ENCODE data around the gene CPOX.

The CPOX gene

GRCh38 chr3:98540346-98540745 is 53.1 kb downstream of the CPOX start:
- H3K4me3 ChIP-seq (replicated peaks; ENCODE audit: insufficient read depth, low read length): no peak overlapping the region
- H3K27ac ChIP-seq (replicated peaks): no peak overlapping the region
- DNase-seq (ENCODE audit: low read depth in 1 of 2, low spot score in 1 of 2): no peak
- TF ChIP-seq GABPA (IDR thresholded peaks at IDR 0.05; ENCODE audit: low read depth): no peak
- TF ChIP-seq SPI1 (IDR thresholded peaks at IDR 0.05; ENCODE audit: borderline replicate concordance, low read depth): no peak
- no peak for TF ChIP-seq CTCF (IDR thresholded peaks at IDR 0.05; ENCODE audit: insufficient read depth, low read length)
- no peak for TF ChIP-seq REST (IDR thresholded peaks at IDR 0.05; ENCODE audit: insufficient replicate concordance, low read depth)
- no peak for TF ChIP-seq POLR2AphosphoS5 (IDR thresholded peaks at IDR 0.05; ENCODE audit: low read depth)
- no peaks in the 10 kb centered on the region for H3K27me3 ChIP-seq (ENCODE audit: insufficient read depth, poor library complexity, severe bottlenecking)

GRCh38 chr3:98536456-98537017 is 56.9 kb downstream of the CPOX start:
- H3K27me3 ChIP-seq (ENCODE audit: insufficient read depth, poor library complexity, severe bottlenecking): no peaks in the 10 kb centered on the region
- H3K4me3 ChIP-seq (replicated peaks; ENCODE audit: insufficient read depth, low read length): no peak overlapping the region
- no peak for DNase-seq (ENCODE audit: low read depth in 1 of 2, low spot score in 1 of 2)
- H3K27ac ChIP-seq (replicated peaks): no peak overlapping the region
- TF ChIP-seq CTCF (IDR thresholded peaks at IDR 0.05; ENCODE audit: insufficient read depth, low read length) (no peak), GABPA (IDR thresholded peaks at IDR 0.05; ENCODE audit: low read depth) (no peak), REST (IDR thresholded peaks at IDR 0.05; ENCODE audit: insufficient replicate concordance, low read depth) (no peak), SPI1 (IDR thresholded peaks at IDR 0.05; ENCODE audit: borderline replicate concordance, low read depth) (no peak), POLR2AphosphoS5 (IDR thresholded peaks at IDR 0.05; ENCODE audit: low read depth) (no peak)

GRCh38 chr3:98534734-98535133 is 58.7 kb downstream of the CPOX start:
- TF ChIP-seq REST (IDR thresholded peaks at IDR 0.05; ENCODE audit: insufficient replicate concordance, low read depth): no peak
- no peak for TF ChIP-seq POLR2AphosphoS5 (IDR thresholded peaks at IDR 0.05; ENCODE audit: low read depth)
- TF ChIP-seq SPI1 (IDR thresholded peaks at IDR 0.05; ENCODE audit: borderline replicate concordance, low read depth): no peak
- no peak for TF ChIP-seq CTCF (IDR thresholded peaks at IDR 0.05; ENCODE audit: insufficient read depth, low read length)
- no peak for TF ChIP-seq GABPA (IDR thresholded peaks at IDR 0.05; ENCODE audit: low read depth)
- Histone ChIP-seq H3K27ac (replicated peaks) (no peak overlapping the region), H3K4me3 (replicated peaks; ENCODE audit: insufficient read depth, low read length) (no peak overlapping the region), H3K27me3 (ENCODE audit: insufficient read depth, poor library complexity, severe bottlenecking) (no peaks in the 10 kb centered on the region)
- no peak for DNase-seq (ENCODE audit: low read depth in 1 of 2, low spot score in 1 of 2)

Data from HL-60 (cell line).